Retinal pigment epithelial cell (primary cell): Measurements from ENCODE around the gene PXMP2.

Experiments used
- DNase-seq: peaks from one replicate; pipeline ENCODE4 v3.0.0-alpha.2; 2010; ENCODE audit warnings: low read depth
- H3K4me3 ChIP-seq: 2 replicates; pipeline ENCODE4 v1.5.1; 2011; ENCODE audit warnings: mild to moderate bottlenecking, low read length, control low read depth, moderate library complexity
- TF ChIP-seq, protein P1 (sequence below): conservative IDR thresholded peaks from 2 replicates; pipeline ENCODE4 v1.5.1; 2011; ENCODE audit warnings: low read depth, low read length, control low read depth, inconsistent platforms

Gene PXMP2

DNA sequence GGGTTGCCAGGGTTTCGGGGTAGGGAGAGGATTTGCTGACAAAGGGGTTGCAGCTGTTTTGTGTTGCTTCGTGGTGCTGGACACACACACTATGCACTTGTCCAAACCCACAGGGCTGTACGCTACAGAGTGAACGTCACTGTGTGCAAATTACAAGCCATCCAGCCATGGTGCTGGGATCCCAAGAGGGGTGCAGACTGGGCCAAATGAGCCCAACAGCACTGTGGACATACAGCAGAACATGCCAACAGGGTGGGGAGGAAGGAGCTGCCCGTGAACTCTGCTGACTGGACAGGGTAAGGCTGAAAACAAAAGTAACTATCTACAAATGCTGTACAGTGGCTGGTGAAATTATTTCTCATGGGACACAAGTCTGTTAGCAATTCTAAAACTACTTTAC is 25.4 kb upstream of the PXMP2 start:
- TF ChIP-seq, protein P1, sequence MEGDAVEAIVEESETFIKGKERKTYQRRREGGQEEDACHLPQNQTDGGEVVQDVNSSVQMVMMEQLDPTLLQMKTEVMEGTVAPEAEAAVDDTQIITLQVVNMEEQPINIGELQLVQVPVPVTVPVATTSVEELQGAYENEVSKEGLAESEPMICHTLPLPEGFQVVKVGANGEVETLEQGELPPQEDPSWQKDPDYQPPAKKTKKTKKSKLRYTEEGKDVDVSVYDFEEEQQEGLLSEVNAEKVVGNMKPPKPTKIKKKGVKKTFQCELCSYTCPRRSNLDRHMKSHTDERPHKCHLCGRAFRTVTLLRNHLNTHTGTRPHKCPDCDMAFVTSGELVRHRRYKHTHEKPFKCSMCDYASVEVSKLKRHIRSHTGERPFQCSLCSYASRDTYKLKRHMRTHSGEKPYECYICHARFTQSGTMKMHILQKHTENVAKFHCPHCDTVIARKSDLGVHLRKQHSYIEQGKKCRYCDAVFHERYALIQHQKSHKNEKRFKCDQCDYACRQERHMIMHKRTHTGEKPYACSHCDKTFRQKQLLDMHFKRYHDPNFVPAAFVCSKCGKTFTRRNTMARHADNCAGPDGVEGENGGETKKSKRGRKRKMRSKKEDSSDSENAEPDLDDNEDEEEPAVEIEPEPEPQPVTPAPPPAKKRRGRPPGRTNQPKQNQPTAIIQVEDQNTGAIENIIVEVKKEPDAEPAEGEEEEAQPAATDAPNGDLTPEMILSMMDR, result no peak
- no peak for DNase-seq
- no peak overlapping the region for H3K4me3 ChIP-seq

DNA sequence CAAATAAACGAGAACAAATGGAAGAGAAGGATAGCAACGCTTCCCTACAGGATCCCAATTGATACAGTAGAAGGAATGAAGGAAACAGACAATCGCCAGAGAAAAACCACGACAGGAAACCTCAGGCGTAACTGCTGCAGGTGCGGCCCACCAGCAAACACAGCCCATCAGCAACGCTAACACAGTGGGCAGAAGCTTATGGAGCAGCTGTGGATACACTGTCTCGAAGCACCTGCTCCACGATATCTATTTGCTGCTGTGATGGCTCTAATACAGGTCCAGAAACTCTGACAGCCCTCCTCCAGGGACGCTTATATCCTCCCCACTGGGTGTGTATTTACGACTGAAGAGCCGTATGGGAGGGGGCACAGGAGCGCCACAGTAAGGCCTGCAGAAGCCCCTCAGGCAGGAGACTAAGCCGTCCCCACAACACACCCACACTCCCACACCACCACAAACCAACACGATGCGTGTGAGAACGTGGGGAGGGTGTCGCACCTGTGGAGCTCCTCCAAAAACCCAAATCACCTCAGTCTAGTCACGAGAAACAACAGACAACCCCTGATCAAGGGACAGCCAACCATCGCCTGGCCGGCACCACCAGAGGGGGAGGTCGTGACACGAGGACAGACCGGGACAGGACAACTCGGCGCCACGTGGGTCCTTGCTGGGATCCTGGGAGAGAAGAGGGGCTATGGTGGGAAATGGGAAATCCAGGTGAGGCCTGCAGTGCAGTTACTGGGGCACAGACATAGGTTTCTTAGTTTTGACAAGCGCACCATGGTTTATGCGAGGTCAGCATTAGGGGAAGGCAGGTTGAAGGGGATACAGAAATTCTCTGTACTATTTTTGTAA is 24.3 kb upstream of the PXMP2 start:
- TF ChIP-seq, protein P1, result no peak
- no peak for DNase-seq
- no peak overlapping the region for H3K4me3 ChIP-seq

DNA sequence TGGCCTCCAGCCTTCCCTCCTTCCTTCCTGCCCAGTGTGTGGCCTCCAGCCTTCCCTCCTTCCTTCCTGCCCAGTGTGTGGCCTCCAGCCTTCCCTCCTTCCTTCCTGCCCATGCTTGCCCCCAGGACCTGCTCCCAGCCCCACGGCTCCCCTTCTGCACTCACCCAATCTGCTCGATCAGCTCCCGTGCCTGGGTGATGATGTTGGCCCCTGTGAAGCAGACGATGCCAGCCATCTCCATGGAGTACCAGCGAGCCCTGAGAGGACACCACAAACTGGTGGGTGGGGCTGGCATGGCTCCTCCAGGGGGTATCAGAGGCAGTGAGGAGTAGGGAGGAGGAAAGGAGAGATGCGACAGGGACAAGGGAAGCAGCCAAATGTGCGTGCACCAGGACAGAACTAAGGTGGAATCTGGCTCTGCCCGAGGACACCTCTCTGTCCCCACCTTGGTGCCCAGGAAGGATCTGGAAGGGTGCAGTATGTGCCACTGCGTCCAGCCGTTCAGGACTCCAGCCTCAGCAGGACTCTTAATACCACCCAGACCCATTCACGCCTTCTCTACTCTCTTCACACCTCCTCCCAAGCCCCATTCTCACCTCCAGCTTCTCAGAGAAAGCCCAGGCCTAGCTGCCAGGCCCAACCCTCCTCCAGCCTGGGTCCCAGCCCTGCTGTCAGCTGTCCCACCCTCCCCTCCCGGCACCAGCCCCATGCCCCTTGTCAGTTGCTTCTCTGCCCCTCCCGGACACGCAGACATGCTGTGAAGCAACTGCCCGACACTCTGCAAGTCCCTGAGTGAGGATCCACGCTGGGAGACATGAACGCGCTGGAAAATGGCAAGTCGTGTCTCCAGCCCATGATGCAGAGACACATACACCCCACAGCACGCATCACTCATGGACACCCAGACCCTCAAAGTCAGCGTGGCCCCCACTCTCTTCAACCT is 22.9 kb upstream of the PXMP2 start:
- no peak overlapping the region for H3K4me3 ChIP-seq
- DNase-seq, result no peak
- TF ChIP-seq, protein P1, result no peak

DNA sequence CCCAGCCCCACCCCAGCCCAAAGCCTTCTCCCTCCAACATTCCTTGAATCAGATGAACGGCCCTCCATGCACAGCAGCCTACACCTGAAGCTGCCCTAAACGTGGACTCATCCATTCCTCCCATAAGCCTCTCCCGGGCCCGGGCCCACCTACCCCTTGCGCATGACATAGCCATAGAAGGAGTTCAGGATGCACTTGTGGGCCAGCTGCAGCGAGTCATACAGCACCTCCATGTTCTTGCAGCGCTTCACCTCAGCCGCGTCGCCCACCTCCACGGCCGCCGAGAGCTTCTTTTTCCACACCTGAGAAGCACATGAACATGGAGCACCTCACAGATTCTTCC is 22.3 kb upstream of the PXMP2 start:
- no peak overlapping the region for H3K4me3 ChIP-seq
- TF ChIP-seq, protein P1, result no peak
- DNase-seq, result no peak

DNA sequence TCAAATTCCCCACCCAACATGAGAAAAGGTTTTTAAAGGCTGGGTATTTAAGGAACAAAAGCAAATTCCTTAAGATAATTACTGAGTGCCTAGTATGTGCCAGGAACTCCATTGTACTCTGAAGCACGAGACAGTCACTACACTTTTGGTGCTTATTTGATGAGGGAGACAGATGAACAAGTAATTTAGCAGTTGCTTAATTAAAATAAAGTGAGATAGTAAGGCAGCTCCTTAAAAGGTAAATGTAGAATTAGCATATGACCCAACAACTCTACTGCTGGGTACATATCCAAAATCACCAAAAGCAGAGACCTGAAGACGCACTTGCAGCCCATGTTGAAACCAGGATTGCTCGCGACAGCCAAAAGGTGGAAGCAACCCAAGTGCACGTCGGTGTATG is 21.6 kb upstream of the PXMP2 start:
- DNase-seq, result no peak
- TF ChIP-seq, protein P1, result no peak

DNA sequence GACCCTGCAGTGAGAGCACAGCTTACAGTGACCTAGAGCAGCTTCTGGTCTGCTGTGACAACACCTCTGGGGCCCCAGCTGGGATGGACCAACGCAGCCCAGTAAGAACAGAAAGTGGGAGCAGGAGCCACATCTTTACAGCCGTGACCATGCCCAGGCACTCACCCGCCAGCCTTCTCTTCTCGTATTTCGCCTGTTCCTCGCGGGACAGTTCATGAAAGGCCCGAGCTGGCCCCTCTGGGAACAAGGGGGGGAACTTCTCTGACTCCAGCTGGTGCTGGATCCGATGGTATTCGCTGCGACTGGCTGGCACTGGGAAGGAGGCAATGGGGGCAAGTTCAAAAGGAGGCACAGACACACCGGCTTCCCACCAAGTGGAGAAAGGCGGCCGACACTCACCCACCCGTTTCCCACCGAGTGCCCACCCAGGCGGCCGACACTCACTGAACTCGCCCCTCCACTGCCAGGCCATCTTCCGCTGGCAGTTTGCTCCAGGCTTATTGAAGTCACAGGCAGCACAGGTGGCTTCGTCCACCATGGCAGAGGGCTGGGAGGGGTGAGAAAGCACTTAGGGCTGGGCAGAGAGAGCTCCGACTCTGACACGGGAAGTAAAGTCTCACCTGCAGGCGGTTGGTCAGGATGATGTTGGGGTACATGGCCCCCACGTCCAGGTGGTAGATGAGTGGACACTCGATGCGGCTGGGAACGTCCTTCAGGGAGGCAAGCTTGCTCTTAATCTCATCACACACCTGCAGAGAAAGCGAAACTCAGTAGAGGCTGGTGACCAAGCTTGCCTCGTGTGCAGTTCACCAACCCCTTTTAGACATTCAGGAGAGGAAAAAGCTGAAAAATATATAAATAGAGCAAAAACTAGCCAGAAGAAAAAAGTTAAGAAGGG is 18.9 kb upstream of the PXMP2 start:
- no peak for DNase-seq
- H3K4me3 ChIP-seq, result no peak overlapping the region
- TF ChIP-seq, protein P1, result no peak

More for the DNA sequence above, 21.6 kb upstream of the PXMP2 start:
- H3K4me3 ChIP-seq, result no peak overlapping the region
